ENCODE results near the gene SEL1L. TPM values are rescaled to one million over a fixed set of nuclear protein-coding genes. Genes with fewer than 3 reads are reported as not detected.

Gene SEL1L
- total and polyA plus RNA-seq, 2 donors (not counting 3 experiments of a cell fraction or from before 2014, with no cell fraction given), result 15.0 to 95.0 TPM

DNA sequence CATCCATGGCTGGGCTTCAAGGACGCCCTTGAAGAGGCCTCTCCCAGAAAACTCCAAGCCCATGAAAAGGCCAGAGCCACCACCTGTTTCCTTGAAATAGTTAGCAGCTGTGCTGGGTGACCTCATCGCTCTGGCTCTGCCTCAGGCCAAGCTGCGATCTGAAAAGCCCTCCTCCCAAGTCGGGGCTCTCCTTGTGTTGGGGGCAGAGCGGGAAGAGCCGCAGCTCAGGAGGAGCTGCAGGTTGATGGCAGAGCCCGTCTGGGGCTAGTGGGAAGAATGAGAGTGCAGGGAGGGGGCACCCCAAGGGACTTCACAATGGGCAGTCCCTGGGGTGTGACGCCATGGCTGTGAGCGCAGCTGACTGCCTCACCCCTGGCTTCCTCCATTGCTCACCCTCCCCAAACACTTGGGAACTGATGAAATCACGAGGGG is 83.5 kb downstream of the SEL1L start:
- dilution Hi-C loops (cut with MboI; ENCODE audit: extremely low pct_ligation_motif_present, low sequenced_read_pairs), result no loop called here
- Histone ChIP-seq H3K36me3 (ENCODE audit: control insufficient read depth in 2 of 2, extremely low read depth in 1 of 2, insufficient read depth in 2 of 2, low read length in 2 of 2) (no peaks in the 10 kb centered on the region), H3K79me2 (ENCODE audit: control insufficient read depth, insufficient read depth, low read length) (no peaks in the 10 kb centered on the region), H3K9me1 (replicated peaks; ENCODE audit: control insufficient read depth, extremely low read depth, insufficient read depth, low read length) (no peaks in the 10 kb centered on the region), H3K4me1 (ENCODE audit: control insufficient read depth, extremely low read depth, insufficient read depth, low read length) (no peaks in the 10 kb centered on the region), H3K27me3 (ENCODE audit: control insufficient read depth in 2 of 2, insufficient read depth in 2 of 2, low read length in 2 of 2) (peaks cover 2 to 10% of the 10 kb centered on the region in 2 experiments), H3K9ac (replicated peaks; ENCODE audit: extremely low read depth, insufficient read depth, low read length) (no peak overlapping the region), H3K4me3 (replicated peaks in 1 of 3; ENCODE audit: insufficient read depth in 1 of 3, low read depth in 1 of 3, low read length in 3 of 3) (no peak overlapping the region), H3K27ac (ENCODE audit: insufficient read depth, low read depth, low read length) (no peak overlapping the region), H3K4me2 (ENCODE audit: insufficient read depth, low read length) (no peak overlapping the region), H3K9me3 (replicated peaks; ENCODE audit: control insufficient read depth, insufficient read depth, low read length) (no peaks in the 10 kb centered on the region), H4K20me1 (replicated peaks; ENCODE audit: control insufficient read depth, extremely low read depth, insufficient read depth, low read length) (no peaks in the 10 kb centered on the region), H2AFZ (ENCODE audit: low read depth, low read length) (no peak overlapping the region)
- FAIRE-seq, result no peak
- ChIA-PET CTCF (interaction anchor here (1.5 to 8.9 kb wide), 3 partner anchors 14 to 231 kb away, joined by 5 to 76 read pairs (median 5); no protein-coding TSS in a partner anchor), POLR2A (no interaction called here)
- intact Hi-C loops (cut with micrococcal nuclease), result no loop called here
- no peak for TF ChIP-seq JUN (IDR thresholded peaks at IDR 0.05; ENCODE audit: borderline replicate concordance, insufficient read depth, insufficient read length, low read depth)
- TF ChIP-seq, protein P1, sequence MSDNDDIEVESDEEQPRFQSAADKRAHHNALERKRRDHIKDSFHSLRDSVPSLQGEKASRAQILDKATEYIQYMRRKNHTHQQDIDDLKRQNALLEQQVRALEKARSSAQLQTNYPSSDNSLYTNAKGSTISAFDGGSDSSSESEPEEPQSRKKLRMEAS (IDR thresholded peaks at IDR 0.05; ENCODE audit: insufficient read depth, insufficient read length), result no peak
- TF ChIP-seq POLR2AphosphoS5 (IDR thresholded peaks at IDR 0.05; ENCODE audit: insufficient read depth, low read depth, low read length), result no peak
- TF ChIP-seq, protein P2, sequence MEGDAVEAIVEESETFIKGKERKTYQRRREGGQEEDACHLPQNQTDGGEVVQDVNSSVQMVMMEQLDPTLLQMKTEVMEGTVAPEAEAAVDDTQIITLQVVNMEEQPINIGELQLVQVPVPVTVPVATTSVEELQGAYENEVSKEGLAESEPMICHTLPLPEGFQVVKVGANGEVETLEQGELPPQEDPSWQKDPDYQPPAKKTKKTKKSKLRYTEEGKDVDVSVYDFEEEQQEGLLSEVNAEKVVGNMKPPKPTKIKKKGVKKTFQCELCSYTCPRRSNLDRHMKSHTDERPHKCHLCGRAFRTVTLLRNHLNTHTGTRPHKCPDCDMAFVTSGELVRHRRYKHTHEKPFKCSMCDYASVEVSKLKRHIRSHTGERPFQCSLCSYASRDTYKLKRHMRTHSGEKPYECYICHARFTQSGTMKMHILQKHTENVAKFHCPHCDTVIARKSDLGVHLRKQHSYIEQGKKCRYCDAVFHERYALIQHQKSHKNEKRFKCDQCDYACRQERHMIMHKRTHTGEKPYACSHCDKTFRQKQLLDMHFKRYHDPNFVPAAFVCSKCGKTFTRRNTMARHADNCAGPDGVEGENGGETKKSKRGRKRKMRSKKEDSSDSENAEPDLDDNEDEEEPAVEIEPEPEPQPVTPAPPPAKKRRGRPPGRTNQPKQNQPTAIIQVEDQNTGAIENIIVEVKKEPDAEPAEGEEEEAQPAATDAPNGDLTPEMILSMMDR (IDR thresholded peaks at IDR 0.05; ENCODE audit: extremely low read depth in 1 of 2, insufficient read depth in 1 of 2, low read depth in 1 of 2, low read length in 2 of 2), result no peak
- no peak for TF ChIP-seq MYC (IDR thresholded peaks at IDR 0.05; ENCODE audit: low read depth, low read length)
- no peak for TF ChIP-seq EZH2 (IDR thresholded peaks at IDR 0.05; ENCODE audit: borderline replicate concordance, low read depth, low read length, severe bottlenecking)
- TF ChIP-seq POLR2A (IDR thresholded peaks at IDR 0.05; ENCODE audit: low read depth, low read length), result no peak
- no peak for TF ChIP-seq FOS (IDR thresholded peaks at IDR 0.05; ENCODE audit: borderline replicate concordance, insufficient read depth, low read length)
- no peak for TF ChIP-seq GATA2 (IDR thresholded peaks at IDR 0.05; ENCODE audit: insufficient read depth, insufficient read length, low read depth, low read length)
- BruUV-seq (replicated peaks), result no TSS peak
- DNase-seq (ENCODE audit: low read depth, low spot score), result no peak

Measured in endothelial cell of umbilical vein (primary cell).